IMR-90 (cell line): ENCODE measurements around the gene ANKRD16. TPM values are rescaled to one million over a fixed set of nuclear protein-coding genes. Genes with fewer than 3 reads are reported as not detected.

Source experiments
- ATAC-seq: fragments of 200-7000 bp; cut with Tn5 transposase; 2 replicates; pipeline ENCODE4 v1.9.1; 2020; ENCODE audit warnings: low read depth, mild to moderate bottlenecking, moderate library complexity
- BruUV-seq: library from RNA; stranded (reverse); fragments of 400-500 nt; replicated peaks from 2 replicates; lab custom pipeline; 2021; lab: Mats Ljungman, UMichigan
- CTCF ChIA-PET: fragments of 300-600 bp; formaldehyde crosslinking; extraction: SDS; loops from one replicate; lab custom pipeline; 2021; ENCODE audit warnings: antibody characterized with exemption; lab: Yijun Ruan, JAX
- POLR2A ChIA-PET: fragments of 300-600 bp; sonication (Branson Sonifier 250); formaldehyde crosslinking; loops from one replicate; lab custom pipeline; 2022; ENCODE audit warnings: antibody characterized with exemption; ENCODE audit not compliant: unreplicated experiment; lab: Charles Lee
- DNase-seq: peaks from one replicate; pipeline ENCODE4 v3.0.0; 2013
- H2AFZ ChIP-seq: replicated peaks from 2 replicates; pipeline ENCODE3; 2013; ENCODE audit warnings: low read length, mild to moderate bottlenecking; ENCODE audit not compliant: poor library complexity
- H2AK5ac ChIP-seq: 2 replicates; pipeline ENCODE4 v1.6.1; 2013; ENCODE audit warnings: low read depth, low read length, inconsistent platforms
- H2AK9ac ChIP-seq: replicated peaks from 2 replicates; pipeline ENCODE3; 2013; ENCODE audit warnings: mild to moderate bottlenecking, low read depth, low read length, moderate library complexity; ENCODE audit not compliant: poor library complexity
- H2BK120ac ChIP-seq: 2 replicates; pipeline ENCODE4 v1.6.1; 2013; ENCODE audit warnings: low read depth, low read length, inconsistent platforms
- H2BK15ac ChIP-seq: 3 replicates; pipeline ENCODE4 v1.6.1; 2013; ENCODE audit warnings: low read depth, low read length, inconsistent platforms
- H2BK20ac ChIP-seq: 2 replicates; pipeline ENCODE4 v1.6.1; 2013; ENCODE audit warnings: low read depth, mild to moderate bottlenecking, inconsistent platforms, low read length, moderate library complexity
- H2BK5ac ChIP-seq: 2 replicates; pipeline ENCODE4 v1.6.1; 2013; ENCODE audit warnings: mild to moderate bottlenecking, low read depth, low read length, inconsistent platforms; ENCODE audit not compliant: poor library complexity, severe bottlenecking
- H3K14ac ChIP-seq: replicated peaks from 2 replicates; pipeline ENCODE4 v1.6.1; 2013; ENCODE audit warnings: low read depth, low read length, inconsistent platforms
- H3K18ac ChIP-seq: 2 replicates; pipeline ENCODE4 v1.6.1; 2013; ENCODE audit warnings: low read depth, low read length, control low read depth
- H3K23ac ChIP-seq: 2 replicates; pipeline ENCODE4 v1.6.1; 2013; ENCODE audit warnings: low read depth, low read length, inconsistent platforms
- H3K27ac ChIP-seq: 2 replicates; pipeline ENCODE4 v1.5.1; 2013; ENCODE audit warnings: mild to moderate bottlenecking, control low read depth, low read length; ENCODE audit not compliant: insufficient read depth
- H3K27me3 ChIP-seq: 2 replicates; pipeline ENCODE4 v1.6.1; 2013; ENCODE audit warnings: low read length; ENCODE audit not compliant: control insufficient read depth, insufficient read depth
- H3K36me3 ChIP-seq: 2 replicates; pipeline ENCODE4 v1.6.1; 2013; ENCODE audit warnings: low read length, mixed read lengths; ENCODE audit not compliant: control insufficient read depth, insufficient read depth
- H3K4ac ChIP-seq: 2 replicates; pipeline ENCODE4 v1.6.1; 2013; ENCODE audit warnings: low read depth, low read length, inconsistent platforms
- H3K4me1 ChIP-seq: 2 replicates; pipeline ENCODE4 v1.6.1; 2013; ENCODE audit warnings: low read length, mixed read lengths; ENCODE audit not compliant: control insufficient read depth, insufficient read depth
- H3K4me2 ChIP-seq: 2 replicates; pipeline ENCODE4 v1.6.1; 2013; ENCODE audit warnings: low read depth, mild to moderate bottlenecking, control low read depth, low read length, moderate library complexity
- H3K4me3 ChIP-seq: 2 replicates; pipeline ENCODE4 v1.5.1; 2013; ENCODE audit warnings: low read depth, mild to moderate bottlenecking, control low read depth, low read length, moderate library complexity; ENCODE audit not compliant: insufficient read depth
- H3K56ac ChIP-seq: 2 replicates; pipeline ENCODE4 v1.6.1; 2013; ENCODE audit warnings: low read length, inconsistent platforms; ENCODE audit not compliant: insufficient read depth; ENCODE audit errors: extremely low read depth
- H3K79me1 ChIP-seq, 2 experiments: 2 replicates each; pipeline ENCODE4 v1.6.1; 2013; ENCODE audit warnings: low read length in 2 of 2, inconsistent platforms in 1 of 2, low read depth in 1 of 2
- H3K9ac ChIP-seq: 2 replicates; pipeline ENCODE4 v1.6.1; 2013; ENCODE audit warnings: low read depth, low read length, control low read depth
- H3K9me1 ChIP-seq: 2 replicates; pipeline ENCODE4 v1.6.1; 2013; ENCODE audit warnings: low read length, inconsistent platforms; ENCODE audit not compliant: insufficient read depth
- H3K9me3 ChIP-seq: 2 replicates; pipeline ENCODE4 v1.6.1; 2013; ENCODE audit warnings: low read length; ENCODE audit not compliant: control insufficient read depth, insufficient read depth
- H4K20me1 ChIP-seq: 2 replicates; pipeline ENCODE4 v1.6.1; 2013; ENCODE audit warnings: low read length, inconsistent platforms; ENCODE audit not compliant: insufficient read depth
- H4K5ac ChIP-seq: 2 replicates; pipeline ENCODE4 v1.6.1; 2013; ENCODE audit warnings: mild to moderate bottlenecking, low read depth, low read length, control low read depth
- H4K8ac ChIP-seq, 2 experiments: 2 replicates each; pipeline ENCODE4 v1.6.1; 2013; ENCODE audit warnings: low read depth in 2 of 2, low read length in 2 of 2, control low read depth in 1 of 2, inconsistent platforms in 1 of 2
- H4K91ac ChIP-seq: 2 replicates; pipeline ENCODE4 v1.6.1; 2013; ENCODE audit warnings: low read depth, low read length, inconsistent platforms; ENCODE audit not compliant: insufficient read depth
- BHLHE40 ChIP-seq: fragments of 150-350 bp; IDR thresholded peaks from 2 replicates; pipeline ENCODE4 v1.6.1; 2016; ENCODE audit warnings: mild to moderate bottlenecking, low read depth, low read length
- CEBPB ChIP-seq: IDR thresholded peaks from 2 replicates; pipeline ENCODE4 v1.6.1; 2012; ENCODE audit warnings: low read depth, low read length, improper control_type of control experiment
- CHD1 ChIP-seq: IDR thresholded peaks from 2 replicates; pipeline ENCODE4 v1.6.1; 2012; ENCODE audit warnings: low read depth, low read length, improper control_type of control experiment
- FOS ChIP-seq: fragments of 150-350 bp; IDR thresholded peaks from 2 replicates; pipeline ENCODE4 v1.6.1; 2016; ENCODE audit warnings: low read depth, low read length
- MAFK ChIP-seq: IDR thresholded peaks from 2 replicates; pipeline ENCODE4 v1.6.1; 2012; ENCODE audit warnings: low read depth, low read length, improper control_type of control experiment
- MAZ ChIP-seq: IDR thresholded peaks from 2 replicates; pipeline ENCODE4 v1.6.1; 2012; ENCODE audit warnings: low read depth, mild to moderate bottlenecking, low read length, improper control_type of control experiment, moderate library complexity, borderline replicate concordance
- MXI1 ChIP-seq: IDR thresholded peaks from 2 replicates; pipeline ENCODE4 v1.6.1; 2012; ENCODE audit warnings: low read depth, mild to moderate bottlenecking, low read length, moderate library complexity, borderline replicate concordance
- NFE2L2 ChIP-seq: fragments of 150-350 bp; IDR thresholded peaks from 2 replicates; pipeline ENCODE4 v1.6.1; 2016; ENCODE audit warnings: low read depth, mild to moderate bottlenecking, low read length
- POLR2A ChIP-seq: IDR thresholded peaks from 2 replicates; pipeline ENCODE4 v1.6.1; 2012; ENCODE audit warnings: mild to moderate bottlenecking, low read depth, low read length
- RAD21 ChIP-seq: IDR thresholded peaks from 2 replicates; pipeline ENCODE4 v1.6.1; 2012; ENCODE audit warnings: low read length, improper control_type of control experiment
- RCOR1 ChIP-seq: IDR thresholded peaks from 2 replicates; pipeline ENCODE4 v1.6.1; 2012; ENCODE audit warnings: mild to moderate bottlenecking, low read length, improper control_type of control experiment; ENCODE audit not compliant: insufficient replicate concordance
- RFX5 ChIP-seq: IDR thresholded peaks from 2 replicates; pipeline ENCODE4 v1.8.0; 2012; ENCODE audit warnings: low read depth, mild to moderate bottlenecking, low read length, moderate library complexity
- SMC3 ChIP-seq: fragments of 150-350 bp; IDR thresholded peaks from 2 replicates; pipeline ENCODE4 v1.6.1; 2016; ENCODE audit warnings: low read depth, mild to moderate bottlenecking, antibody characterized with exemption, low read length, moderate library complexity
- dilution Hi-C: fragments of 300-500 bp; cut with HindIII; formaldehyde crosslinking; loops from one replicate; pipeline ENCODE4 v1.14.3; 2018; ENCODE audit warnings: low sequenced_read_pairs; ENCODE audit not compliant: unreplicated experiment
- in situ Hi-C: fragments of 300-500 bp; cut with MboI; formaldehyde crosslinking; loops from 3 replicates; pipeline ENCODE4 v1.14.3; 2019; ENCODE audit warnings: low sequenced_read_pairs, inconsistent platforms, mixed read lengths
- intact Hi-C: fragments of 100-400 bp; cut with micrococcal nuclease; formaldehyde crosslinking; loops from 2 replicates; pipeline ENCODE4 v1.10.0; 2022
- polyA plus RNA-seq, 3 experiments: library from polyadenylated mRNA; depleted of rRNA; stranded (reverse); fragments of >200 nt; gene quantifications; 2 replicates each; pipeline ENCODE4 v1.2.3, GENCODE V29; 2012; ENCODE audit warnings: low replicate concordance in 1 of 3
- total RNA-seq: library from RNA; depleted of rRNA; stranded (reverse); fragments of >200 nt; gene quantifications from 2 replicates; pipeline ENCODE4 v1.2.3, GENCODE V29; 2012
- TF ChIP-seq, protein P1 (sequence below): fragments of 150-350 bp; IDR thresholded peaks from 2 replicates; pipeline ENCODE4 v1.6.1; 2017; ENCODE audit warnings: mild to moderate bottlenecking, antibody characterized with exemption, low read length, low read depth
- TF ChIP-seq, protein P2 (sequence below): fragments of 150-350 bp; IDR thresholded peaks from 2 replicates; pipeline ENCODE4 v1.6.1; 2016; ENCODE audit warnings: low read depth, mild to moderate bottlenecking, low read length, moderate library complexity, borderline replicate concordance
- TF ChIP-seq, protein P3 (sequence below): conservative IDR thresholded peaks from 2 replicates; pipeline ENCODE4 v1.5.1; 2012; ENCODE audit warnings: mild to moderate bottlenecking, low read depth, low read length, improper control_type of control experiment

ANKRD16 gene
- total and polyA plus RNA-seq, 2 of the 4 experiments (the other 2 are of a cell fraction): 5.1 to 5.7 TPM

DNA sequence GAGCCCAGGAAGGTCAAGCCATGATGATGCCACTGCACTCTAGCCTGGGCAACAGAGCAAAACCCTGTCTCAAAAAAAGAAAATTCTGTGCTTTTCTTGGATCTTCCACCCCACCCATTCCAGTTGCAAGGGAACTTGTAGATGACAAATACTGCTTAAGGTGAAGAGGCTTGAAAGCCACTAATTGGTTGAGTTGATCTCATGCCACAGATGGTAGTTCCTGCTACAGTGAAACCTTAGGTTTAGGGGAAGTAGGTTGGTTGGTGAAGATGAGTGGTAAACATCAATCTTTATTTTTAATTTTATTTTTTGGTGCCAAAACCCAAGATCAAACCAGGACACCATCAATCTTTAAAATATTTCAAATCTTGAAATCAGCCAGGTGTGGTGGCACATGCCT, 73.5 kb downstream of the ANKRD16 start:
- BruUV-seq: no TSS peak

More for the DNA sequence above, 73.5 kb downstream of the ANKRD16 start:
- Histone ChIP-seq H3K56ac (no peak overlapping the region), H4K5ac (no peak overlapping the region), H3K18ac (no peak overlapping the region), H4K91ac (no peak overlapping the region), H2BK120ac (no peak overlapping the region), H3K9me3 (no peaks in the 10 kb centered on the region), H2AFZ (no peak overlapping the region), H4K20me1 (peaks cover 14% of the 10 kb centered on the region), H3K27ac (no peak overlapping the region), H3K4me1 (peaks cover 3% of the 10 kb centered on the region), H2AK9ac (no peak overlapping the region), H2AK5ac (no peak overlapping the region), H3K4me3 (no peak overlapping the region), H2BK5ac (no peak overlapping the region), H2BK20ac (no peak overlapping the region), H3K4ac (no peak overlapping the region), H4K8ac (no peak overlapping the region), H2BK15ac (no peak overlapping the region), H3K27me3 (no peaks in the 10 kb centered on the region), H3K14ac (no peak overlapping the region), H3K23ac (no peak overlapping the region), H3K9ac (no peak overlapping the region), H3K4me2 (no peak overlapping the region), H3K36me3 (no peaks in the 10 kb centered on the region), H3K79me1 (peaks cover 13 to 20% of the 10 kb centered on the region in 2 experiments), H3K9me1 (peaks cover 7% of the 10 kb centered on the region; the same call in 1 of the 2 replicates)
- ATAC-seq (no peak), DNase-seq (no peak)
- ChIA-PET POLR2A (interaction anchor here (0.6 kb wide), 1 partner anchor 57 kb away, joined by 4 read pairs; no protein-coding TSS in a partner anchor), CTCF (no interaction called here)
- intact Hi-C loops (no loop called here), in situ Hi-C loops (no loop called here), dilution Hi-C loops (no loop called here)
- TF ChIP-seq RCOR1 (no peak), RFX5 (no peak), NFE2L2 (no peak), POLR2A (no peak), MXI1 (no peak), FOS (no peak), CEBPB (no peak), CHD1 (no peak), BHLHE40 (no peak), SMC3 (no peak), MAFK (no peak), MAZ (no peak), RAD21 (no peak)
- TF ChIP-seq, protein P1, sequence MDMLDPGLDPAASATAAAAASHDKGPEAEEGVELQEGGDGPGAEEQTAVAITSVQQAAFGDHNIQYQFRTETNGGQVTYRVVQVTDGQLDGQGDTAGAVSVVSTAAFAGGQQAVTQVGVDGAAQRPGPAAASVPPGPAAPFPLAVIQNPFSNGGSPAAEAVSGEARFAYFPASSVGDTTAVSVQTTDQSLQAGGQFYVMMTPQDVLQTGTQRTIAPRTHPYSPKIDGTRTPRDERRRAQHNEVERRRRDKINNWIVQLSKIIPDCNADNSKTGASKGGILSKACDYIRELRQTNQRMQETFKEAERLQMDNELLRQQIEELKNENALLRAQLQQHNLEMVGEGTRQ: no peak
- TF ChIP-seq, protein P2, sequence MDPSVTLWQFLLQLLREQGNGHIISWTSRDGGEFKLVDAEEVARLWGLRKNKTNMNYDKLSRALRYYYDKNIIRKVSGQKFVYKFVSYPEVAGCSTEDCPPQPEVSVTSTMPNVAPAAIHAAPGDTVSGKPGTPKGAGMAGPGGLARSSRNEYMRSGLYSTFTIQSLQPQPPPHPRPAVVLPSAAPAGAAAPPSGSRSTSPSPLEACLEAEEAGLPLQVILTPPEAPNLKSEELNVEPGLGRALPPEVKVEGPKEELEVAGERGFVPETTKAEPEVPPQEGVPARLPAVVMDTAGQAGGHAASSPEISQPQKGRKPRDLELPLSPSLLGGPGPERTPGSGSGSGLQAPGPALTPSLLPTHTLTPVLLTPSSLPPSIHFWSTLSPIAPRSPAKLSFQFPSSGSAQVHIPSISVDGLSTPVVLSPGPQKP: no peak
- TF ChIP-seq, protein P3, sequence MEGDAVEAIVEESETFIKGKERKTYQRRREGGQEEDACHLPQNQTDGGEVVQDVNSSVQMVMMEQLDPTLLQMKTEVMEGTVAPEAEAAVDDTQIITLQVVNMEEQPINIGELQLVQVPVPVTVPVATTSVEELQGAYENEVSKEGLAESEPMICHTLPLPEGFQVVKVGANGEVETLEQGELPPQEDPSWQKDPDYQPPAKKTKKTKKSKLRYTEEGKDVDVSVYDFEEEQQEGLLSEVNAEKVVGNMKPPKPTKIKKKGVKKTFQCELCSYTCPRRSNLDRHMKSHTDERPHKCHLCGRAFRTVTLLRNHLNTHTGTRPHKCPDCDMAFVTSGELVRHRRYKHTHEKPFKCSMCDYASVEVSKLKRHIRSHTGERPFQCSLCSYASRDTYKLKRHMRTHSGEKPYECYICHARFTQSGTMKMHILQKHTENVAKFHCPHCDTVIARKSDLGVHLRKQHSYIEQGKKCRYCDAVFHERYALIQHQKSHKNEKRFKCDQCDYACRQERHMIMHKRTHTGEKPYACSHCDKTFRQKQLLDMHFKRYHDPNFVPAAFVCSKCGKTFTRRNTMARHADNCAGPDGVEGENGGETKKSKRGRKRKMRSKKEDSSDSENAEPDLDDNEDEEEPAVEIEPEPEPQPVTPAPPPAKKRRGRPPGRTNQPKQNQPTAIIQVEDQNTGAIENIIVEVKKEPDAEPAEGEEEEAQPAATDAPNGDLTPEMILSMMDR: no peak
